CD8-positive, alpha-beta memory T cell (primary cell): ENCODE measurements around the gene CSTPP1. TPM values are rescaled to one million over a fixed set of nuclear protein-coding genes. Genes with fewer than 3 reads are reported as not detected.

Experiments used
- CTCF ChIA-PET: fragments of 350-600 bp; sonication (Branson Sonifier 250); formaldehyde crosslinking; loops from one replicate; lab custom pipeline; 2021; ENCODE audit warnings: antibody characterized with exemption; lab: Charles Lee
- POLR2A ChIA-PET: fragments of 350-600 bp; sonication (Branson Sonifier 250); formaldehyde crosslinking; loops from one replicate; lab custom pipeline; 2021; ENCODE audit warnings: antibody characterized with exemption; lab: Charles Lee
- DNase-seq, 5 donors: peaks; one replicate each; pipeline versions ENCODE4 v3.0.0 to v3.0.0-alpha.2; 2020 to 2022; ENCODE audit warnings: mixed read lengths in 1 of 5
- H3K27ac ChIP-seq: one replicate; pipeline ENCODE4 v1.7.0; 2013; ENCODE audit warnings: low read depth, mild to moderate bottlenecking, low read length, moderate library complexity
- H3K27me3 ChIP-seq: 2 replicates; pipeline ENCODE4 v1.7.0; 2013; ENCODE audit warnings: low read length, mild to moderate bottlenecking; ENCODE audit not compliant: insufficient read depth, poor library complexity, severe bottlenecking
- H3K36me3 ChIP-seq: 2 replicates; pipeline ENCODE4 v1.7.0; 2013; ENCODE audit warnings: mild to moderate bottlenecking, low read length, moderate library complexity; ENCODE audit not compliant: insufficient read depth
- H3K4me1 ChIP-seq: 2 replicates; pipeline ENCODE4 v1.7.0; 2013; ENCODE audit warnings: mild to moderate bottlenecking, low read length, moderate library complexity; ENCODE audit not compliant: insufficient read depth
- H3K4me3 ChIP-seq: 2 replicates; pipeline ENCODE4 v1.7.0; 2013; ENCODE audit warnings: mild to moderate bottlenecking, low read length
- H3K9me3 ChIP-seq: 2 replicates; pipeline ENCODE4 v1.7.0; 2013; ENCODE audit warnings: mild to moderate bottlenecking, low read length
- H3K27ac Mint-ChIP-seq, 8 donors: one replicate each; pipeline ENCODE4 v1.8.0; 2020 to 2021; ENCODE audit warnings: mixed read lengths in 8 of 8, mild to moderate bottlenecking in 6 of 8, inconsistent platforms in 3 of 8, moderate library complexity in 3 of 8
- H3K27me3 Mint-ChIP-seq, 2 donors: one replicate each; pipeline ENCODE4 v1.8.0; 2020 to 2021; ENCODE audit warnings: mixed read lengths in 2 of 2, mild to moderate bottlenecking in 1 of 2, moderate library complexity in 1 of 2
- H3K36me3 Mint-ChIP-seq, 3 donors: one replicate each; pipeline ENCODE4 v1.8.0; 2020 to 2021; ENCODE audit warnings: mixed read lengths in 3 of 3, inconsistent platforms in 1 of 3, mild to moderate bottlenecking in 1 of 3
- H3K4me1 Mint-ChIP-seq, 3 donors: one replicate each; pipeline ENCODE4 v1.8.0; 2020 to 2021; ENCODE audit warnings: mixed read lengths in 3 of 3, inconsistent platforms in 1 of 3, mild to moderate bottlenecking in 1 of 3
- H3K4me3 Mint-ChIP-seq, 7 donors: one replicate each; pipeline ENCODE4 v1.8.0; 2020 to 2021; ENCODE audit warnings: mixed read lengths in 7 of 7, mild to moderate bottlenecking in 6 of 7, moderate library complexity in 4 of 7, inconsistent platforms in 2 of 7
- H3K9me3 Mint-ChIP-seq, 5 donors: one replicate each; pipeline ENCODE4 v1.8.0; 2020 to 2022; ENCODE audit warnings: mixed read lengths in 5 of 5, mild to moderate bottlenecking in 3 of 5, moderate library complexity in 2 of 5, inconsistent platforms in 1 of 5
- polyA plus RNA-seq: library from polyadenylated mRNA; unstranded; fragments of 300-500 nt; fragmentation: Illumina TruSeq; gene quantifications from one replicate; pipeline ENCODE4 v1.2.3, GENCODE V29; 2021
- total RNA-seq, 2 experiments: library from RNA; stranded (reverse); gene quantifications; one replicate each; pipeline ENCODE4 v1.2.3, GENCODE V29; 2021

The CSTPP1 gene
- total and polyA plus RNA-seq, 3 experiments from 2014 or later = 16.9 to 19.7 (median 18.4) TPM

GRCh38 chr11:47136921-47137320 lies 200.4 kb downstream of the CSTPP1 start:
- Histone ChIP-seq H3K4me3 (no peak overlapping the region), H3K9me3 (no peaks in the 10 kb centered on the region), H3K27ac (no peak overlapping the region), H3K4me1 (no peaks in the 10 kb centered on the region), H3K27me3 (no peaks in the 10 kb centered on the region), H3K36me3 (peaks cover 5% of the 10 kb centered on the region)
- no peak overlapping the region for H3K4me3 Mint-ChIP-seq
- H3K27me3 Mint-ChIP-seq = no peaks in the 10 kb centered on the region
- peaks cover 11 to 24% (median 15%) of the 10 kb centered on the region in 3 donors for H3K36me3 Mint-ChIP-seq
- no peak for DNase-seq
- no peaks in the 10 kb centered on the region for H3K4me1 Mint-ChIP-seq
- ChIA-PET CTCF (no interaction called here), POLR2A (no interaction called here)
- no peak overlapping the region for H3K27ac Mint-ChIP-seq
- no peaks in the 10 kb centered on the region for H3K9me3 Mint-ChIP-seq

GRCh38 chr11:47137476-47137875 lies 200.9 kb downstream of the CSTPP1 start:
- H3K4me1 Mint-ChIP-seq = no peaks in the 10 kb centered on the region
- CTCF ChIA-PET = no interaction called here
- H3K36me3 ChIP-seq = peaks cover 5% of the 10 kb centered on the region
- POLR2A ChIA-PET = no interaction called here
- no peak overlapping the region for H3K27ac ChIP-seq
- H3K27me3 ChIP-seq = no peaks in the 10 kb centered on the region
- H3K27me3 Mint-ChIP-seq = no peaks in the 10 kb centered on the region
- no peaks in the 10 kb centered on the region for H3K4me1 ChIP-seq
- H3K27ac Mint-ChIP-seq = no peak overlapping the region
- H3K9me3 ChIP-seq = no peaks in the 10 kb centered on the region
- no peak for DNase-seq
- peaks cover 11 to 25% (median 15%) of the 10 kb centered on the region in 3 donors for H3K36me3 Mint-ChIP-seq
- H3K9me3 Mint-ChIP-seq = no peaks in the 10 kb centered on the region
- no peak overlapping the region for H3K4me3 Mint-ChIP-seq
- no peak overlapping the region for H3K4me3 ChIP-seq

DNA sequence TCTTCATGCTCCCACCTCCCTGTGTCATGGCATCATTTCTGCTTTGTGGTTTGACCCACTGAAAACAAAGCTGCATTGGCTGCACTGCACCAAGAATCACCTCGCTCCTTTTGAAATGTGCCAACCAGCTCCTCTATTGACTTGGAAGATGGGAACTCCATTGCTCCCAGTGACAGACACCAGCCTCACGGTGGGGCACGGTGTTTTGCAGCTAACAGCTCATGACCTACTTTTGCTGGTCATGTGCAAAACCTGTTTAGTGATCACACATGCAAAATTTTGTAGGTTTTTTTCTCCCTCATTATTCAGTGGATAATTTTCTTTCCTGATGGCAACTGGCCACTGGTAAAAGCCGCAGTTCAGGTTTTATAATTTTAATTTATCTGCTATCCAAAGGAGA lies 203.3 kb downstream of the CSTPP1 start:
- peaks cover 11 to 26% (median 15%) of the 10 kb centered on the region in 3 donors for H3K36me3 Mint-ChIP-seq
- DNase-seq = no peak

GRCh38 chr11:47143322-47143721 lies 206.8 kb downstream of the CSTPP1 start:
- Mint-ChIP-seq H3K27ac (no peak overlapping the region), H3K9me3 (no peaks in the 10 kb centered on the region), H3K36me3 (peaks cover 0 to 12% (median 5%) of the 10 kb centered on the region in 3 donors), H3K27me3 (no peaks in the 10 kb centered on the region), H3K4me3 (no peak overlapping the region), H3K4me1 (no peaks in the 10 kb centered on the region)
- Histone ChIP-seq H3K27me3 (no peaks in the 10 kb centered on the region), H3K27ac (no peak overlapping the region), H3K4me1 (no peaks in the 10 kb centered on the region), H3K4me3 (no peak overlapping the region), H3K36me3 (peaks cover under 1% of the 10 kb centered on the region), H3K9me3 (no peaks in the 10 kb centered on the region)
- DNase-seq = no peak
- CTCF ChIA-PET = interaction anchor here (2.7 kb wide), 1 partner anchor 10 kb away, joined by 12 read pairs; no protein-coding TSS in a partner anchor
- POLR2A ChIA-PET = no interaction called here

More for the DNA sequence above, 203.3 kb downstream of the CSTPP1 start:
- CTCF ChIA-PET = interaction anchor here (0.7 to 2.2 kb wide), 2 partner anchors 13 to 15 kb away, joined by 3 to 6 read pairs; no protein-coding TSS in a partner anchor
- H3K27ac Mint-ChIP-seq = no peak overlapping the region
- H3K9me3 ChIP-seq = no peaks in the 10 kb centered on the region
- POLR2A ChIA-PET = no interaction called here
- no peak overlapping the region for H3K27ac ChIP-seq
- H3K4me1 Mint-ChIP-seq = no peaks in the 10 kb centered on the region
- no peak overlapping the region for H3K4me3 ChIP-seq
- H3K27me3 Mint-ChIP-seq = no peaks in the 10 kb centered on the region
- no peaks in the 10 kb centered on the region for H3K4me1 ChIP-seq
- no peaks in the 10 kb centered on the region for H3K9me3 Mint-ChIP-seq
- peaks cover 5% of the 10 kb centered on the region for H3K36me3 ChIP-seq
- H3K4me3 Mint-ChIP-seq = no peak overlapping the region
- no peaks in the 10 kb centered on the region for H3K27me3 ChIP-seq

- H3K36me3 Mint-ChIP-seq = peaks cover 0 to 12% (median 5%) of the 10 kb centered on the region in 3 donors
- H3K27me3 Mint-ChIP-seq = no peaks in the 10 kb centered on the region
- DNase-seq = no peak
- Histone ChIP-seq H3K4me3 (no peak overlapping the region), H3K9me3 (no peaks in the 10 kb centered on the region), H3K4me1 (no peaks in the 10 kb centered on the region), H3K36me3 (no peaks in the 10 kb centered on the region), H3K27me3 (no peaks in the 10 kb centered on the region), H3K27ac (no peak overlapping the region)
- H3K4me1 Mint-ChIP-seq = no peaks in the 10 kb centered on the region
- CTCF ChIA-PET = no interaction called here
- H3K9me3 Mint-ChIP-seq = no peaks in the 10 kb centered on the region
- no peak overlapping the region for H3K4me3 Mint-ChIP-seq
- POLR2A ChIA-PET = no interaction called here
- H3K27ac Mint-ChIP-seq = no peak overlapping the region
Measured at GRCh38 chr11:47144541-47144940, 208.0 kb downstream of the CSTPP1 start.

DNA sequence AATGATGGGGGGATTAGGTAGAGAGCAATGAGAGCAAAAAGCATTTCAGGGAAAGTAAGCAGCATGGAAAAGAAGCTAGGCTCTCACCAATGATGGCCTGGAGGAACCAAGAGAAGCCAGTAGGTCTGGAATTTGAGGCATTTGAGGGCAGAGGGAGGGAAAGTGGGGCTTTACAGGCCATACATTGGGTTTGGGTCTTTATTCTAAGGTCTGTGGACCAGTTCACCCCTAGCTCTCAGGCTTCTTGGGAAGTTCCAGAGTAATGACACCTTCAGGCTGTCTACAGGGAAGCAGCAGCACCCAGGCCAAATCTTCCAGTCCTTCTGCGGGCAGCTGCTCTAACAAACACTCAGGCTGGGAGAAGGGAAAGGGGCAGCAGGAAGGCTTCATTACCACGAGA lies 210.7 kb downstream of the CSTPP1 start:
- Mint-ChIP-seq H3K4me3 (no peak overlapping the region), H3K9me3 (no peaks in the 10 kb centered on the region)
- POLR2A ChIA-PET = no interaction called here

GRCh38 chr11:47147681-47148080 lies 211.1 kb downstream of the CSTPP1 start:
- no peak overlapping the region for H3K27ac ChIP-seq
- peak overlapping the region in 2 of 8 donors; percentile 37 to 43 for H3K27ac Mint-ChIP-seq
- no peaks in the 10 kb centered on the region for H3K9me3 ChIP-seq
- H3K4me3 Mint-ChIP-seq = no peak overlapping the region
- H3K4me3 ChIP-seq = no peak overlapping the region
- no peaks in the 10 kb centered on the region for H3K4me1 Mint-ChIP-seq
- POLR2A ChIA-PET = no interaction called here
- CTCF ChIA-PET = no interaction called here
- H3K36me3 ChIP-seq = no peaks in the 10 kb centered on the region
- no peaks in the 10 kb centered on the region for H3K9me3 Mint-ChIP-seq
- H3K27me3 Mint-ChIP-seq = no peaks in the 10 kb centered on the region
- no peaks in the 10 kb centered on the region for H3K27me3 ChIP-seq
- DNase-seq = no peak
- peaks cover 3% of the 10 kb centered on the region for H3K4me1 ChIP-seq
- peaks cover 0 to 7% (median 5%) of the 10 kb centered on the region in 3 donors for H3K36me3 Mint-ChIP-seq

More for the DNA sequence above, 210.7 kb downstream of the CSTPP1 start:
- Histone ChIP-seq H3K4me3 (no peak overlapping the region), H3K9me3 (no peaks in the 10 kb centered on the region), H3K27ac (no peak overlapping the region), H3K36me3 (no peaks in the 10 kb centered on the region), H3K27me3 (no peaks in the 10 kb centered on the region), H3K4me1 (no peaks in the 10 kb centered on the region)
- CTCF ChIA-PET = no interaction called here
- Mint-ChIP-seq H3K27me3 (no peaks in the 10 kb centered on the region), H3K36me3 (peaks cover 0 to 8% (median 5%) of the 10 kb centered on the region in 3 donors), H3K27ac (peak overlapping the region in 2 of 8 donors; percentile 8 to 38), H3K4me1 (no peaks in the 10 kb centered on the region)
- DNase-seq = no peak

DNA sequence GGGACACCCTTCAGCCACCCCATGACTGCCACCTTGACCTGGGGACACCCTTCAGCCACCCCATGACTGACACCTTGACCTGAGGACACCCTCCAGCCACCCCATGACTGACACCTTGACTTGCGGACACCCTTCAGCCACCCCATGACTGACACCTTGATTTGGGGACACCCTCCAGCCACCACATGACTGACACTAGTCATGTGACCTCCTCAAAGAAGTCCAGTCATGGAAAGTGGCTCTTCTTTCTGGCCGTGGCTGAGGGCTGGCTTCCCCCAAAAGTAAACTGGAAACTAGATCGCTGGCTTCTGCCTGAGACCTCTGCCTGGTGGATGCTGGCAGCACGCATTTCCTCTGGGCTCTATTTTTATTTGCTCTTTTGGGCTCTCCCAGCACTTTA lies 211.7 kb downstream of the CSTPP1 start:
- H3K36me3 ChIP-seq = no peaks in the 10 kb centered on the region
- H3K9me3 Mint-ChIP-seq = no peaks in the 10 kb centered on the region
- H3K27me3 Mint-ChIP-seq = no peaks in the 10 kb centered on the region
- peaks cover 9% of the 10 kb centered on the region for H3K4me1 ChIP-seq
- peak overlapping the region in 2 of 8 donors; percentile 42 to 43 for H3K27ac Mint-ChIP-seq
- H3K36me3 Mint-ChIP-seq = peaks cover 0 to 7% (median 5%) of the 10 kb centered on the region in 3 donors
- no peak overlapping the region for H3K4me3 Mint-ChIP-seq
- no peak overlapping the region for H3K4me3 ChIP-seq
- no peak overlapping the region for H3K27ac ChIP-seq
- no peaks in the 10 kb centered on the region for H3K9me3 ChIP-seq
- ChIA-PET POLR2A (no interaction called here), CTCF (no interaction called here)
- H3K4me1 Mint-ChIP-seq = peaks cover 4 to 5% (median 5%) of the 10 kb centered on the region in 3 donors
- H3K27me3 ChIP-seq = no peaks in the 10 kb centered on the region
- no peak for DNase-seq
